ENCODE data around the gene NONO. TPM values are rescaled to one million over a fixed set of nuclear protein-coding genes. Genes with fewer than 3 reads are reported as not detected.
"Not testable (repeated sequence)": the region's sequence is repeated elsewhere in the genome, so short reads cannot be mapped to it uniquely, and the experiment has no call there.

NONO gene
- total RNA-seq, 2 donors from 2014 or later, result 266 to 287 TPM

DNA sequence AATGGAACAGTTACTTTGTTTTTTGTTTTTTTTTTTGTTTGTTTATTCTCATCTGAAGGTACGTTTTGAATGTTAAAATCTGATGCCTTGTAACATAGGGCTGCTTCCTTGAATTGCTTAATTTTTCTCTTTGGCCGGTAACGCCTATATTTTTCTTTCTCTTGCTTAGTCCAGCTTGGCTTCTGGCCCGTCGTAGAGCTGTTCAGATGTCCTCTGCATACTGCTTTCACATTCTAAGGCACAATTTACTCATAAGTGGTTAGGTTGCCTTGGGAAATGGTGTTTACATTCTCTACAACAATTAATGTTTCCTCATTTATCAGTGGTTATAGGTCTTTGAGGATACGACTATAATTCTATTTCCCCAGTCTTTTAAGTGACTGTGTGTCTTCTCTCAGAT lies 7.9 kb downstream of the NONO start:
- Histone ChIP-seq H3K36me3 (no peaks in the 10 kb centered on the region), H3K4me3 (no peak overlapping the region), H3K27me3 (replicated peaks; ENCODE audit: insufficient read depth) (no peaks in the 10 kb centered on the region), H3K27ac (no peak overlapping the region), H3K4me1 (replicated peaks) (no peaks in the 10 kb centered on the region), H3K9me3 (no peaks in the 10 kb centered on the region)
- 60% methylated on average over 6 of the region's 6 CpGs for WGBS
- DNase-seq (ENCODE audit: low spot score), result no peak
- TF ChIP-seq POLR2AphosphoS5 (IDR thresholded peaks at IDR 0.05), result no peak
- intact Hi-C loops (cut with DNase I), result no loop called here

DNA sequence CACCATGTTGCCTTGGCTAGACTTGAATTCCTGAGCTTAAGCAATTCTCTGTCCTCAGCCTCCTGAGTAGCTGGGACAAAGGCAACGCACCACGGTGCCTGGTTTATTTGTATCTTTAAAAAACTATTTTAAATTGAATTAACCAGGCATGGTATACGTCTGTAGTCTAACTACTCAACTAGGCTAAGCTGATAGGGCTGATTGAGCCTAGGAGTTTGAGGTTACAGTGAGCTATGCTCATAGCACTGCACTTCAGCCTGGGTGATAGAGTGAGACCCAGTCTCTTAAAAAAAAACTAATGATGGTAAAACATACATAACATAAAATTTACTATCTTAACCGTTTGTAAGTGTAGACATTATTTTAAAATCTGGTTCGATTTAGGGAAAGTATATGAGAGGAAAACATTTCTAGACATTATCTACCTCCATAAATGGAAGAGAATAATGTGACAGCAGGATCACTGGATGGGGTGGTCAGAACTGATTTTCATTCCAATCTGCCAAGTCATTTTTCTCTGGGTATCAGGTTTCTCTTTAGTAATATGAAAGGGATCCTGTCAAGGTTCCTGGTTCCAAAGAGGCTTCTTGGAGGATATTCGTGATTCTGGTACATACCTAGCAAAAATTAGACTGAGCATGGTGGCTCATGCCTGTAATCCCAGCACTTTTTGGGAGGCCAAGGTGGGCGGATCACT lies 9.4 kb downstream of the NONO start:
- intact Hi-C loops (cut with DNase I), result no loop called here
- H3K4me1 ChIP-seq (replicated peaks), result no peaks in the 10 kb centered on the region
- no peak for TF ChIP-seq POLR2A (IDR thresholded peaks at IDR 0.05)
- TF ChIP-seq POLR2AphosphoS5 (IDR thresholded peaks at IDR 0.05), result no peak
- TF ChIP-seq, protein P1, sequence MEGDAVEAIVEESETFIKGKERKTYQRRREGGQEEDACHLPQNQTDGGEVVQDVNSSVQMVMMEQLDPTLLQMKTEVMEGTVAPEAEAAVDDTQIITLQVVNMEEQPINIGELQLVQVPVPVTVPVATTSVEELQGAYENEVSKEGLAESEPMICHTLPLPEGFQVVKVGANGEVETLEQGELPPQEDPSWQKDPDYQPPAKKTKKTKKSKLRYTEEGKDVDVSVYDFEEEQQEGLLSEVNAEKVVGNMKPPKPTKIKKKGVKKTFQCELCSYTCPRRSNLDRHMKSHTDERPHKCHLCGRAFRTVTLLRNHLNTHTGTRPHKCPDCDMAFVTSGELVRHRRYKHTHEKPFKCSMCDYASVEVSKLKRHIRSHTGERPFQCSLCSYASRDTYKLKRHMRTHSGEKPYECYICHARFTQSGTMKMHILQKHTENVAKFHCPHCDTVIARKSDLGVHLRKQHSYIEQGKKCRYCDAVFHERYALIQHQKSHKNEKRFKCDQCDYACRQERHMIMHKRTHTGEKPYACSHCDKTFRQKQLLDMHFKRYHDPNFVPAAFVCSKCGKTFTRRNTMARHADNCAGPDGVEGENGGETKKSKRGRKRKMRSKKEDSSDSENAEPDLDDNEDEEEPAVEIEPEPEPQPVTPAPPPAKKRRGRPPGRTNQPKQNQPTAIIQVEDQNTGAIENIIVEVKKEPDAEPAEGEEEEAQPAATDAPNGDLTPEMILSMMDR (IDR thresholded peaks at IDR 0.05), result no peak
- no peaks in the 10 kb centered on the region for H3K36me3 ChIP-seq
- DNase-seq (ENCODE audit: low spot score), result no peak
- 83% methylated on average over 7 of the region's 7 CpGs for WGBS
- H3K4me3 ChIP-seq, result no peak overlapping the region
- no peak overlapping the region for H3K27ac ChIP-seq
- no peaks in the 10 kb centered on the region for H3K9me3 ChIP-seq
- H3K27me3 ChIP-seq (replicated peaks; ENCODE audit: insufficient read depth), result no peaks in the 10 kb centered on the region

DNA sequence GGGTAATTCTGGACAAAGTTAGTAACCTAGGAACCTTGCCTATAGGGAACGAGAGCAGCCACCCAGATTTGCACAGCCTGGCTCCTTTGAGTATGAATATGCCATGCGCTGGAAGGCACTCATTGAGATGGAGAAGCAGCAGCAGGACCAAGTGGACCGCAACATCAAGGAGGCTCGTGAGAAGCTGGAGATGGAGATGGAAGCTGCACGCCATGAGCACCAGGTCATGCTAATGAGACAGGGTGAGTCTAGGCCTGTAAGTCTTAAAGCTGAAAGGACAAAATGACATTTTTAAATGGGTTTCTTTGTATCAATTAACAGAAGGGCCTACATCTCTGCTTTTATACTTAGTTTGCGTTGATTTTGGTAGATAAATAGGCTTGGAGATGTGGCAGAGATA lies 13.4 kb downstream of the NONO start:
- Histone ChIP-seq H3K36me3 (no peaks in the 10 kb centered on the region), H3K4me1 (replicated peaks) (no peaks in the 10 kb centered on the region), H3K27ac (no peak overlapping the region), H3K4me3 (no peak overlapping the region), H3K27me3 (replicated peaks; ENCODE audit: insufficient read depth) (no peaks in the 10 kb centered on the region), H3K9me3 (no peaks in the 10 kb centered on the region)
- intact Hi-C loops (cut with DNase I), result no loop called here
- TF ChIP-seq POLR2AphosphoS5 (IDR thresholded peaks at IDR 0.05) (no peak), POLR2A (IDR thresholded peaks at IDR 0.05) (no peak)
- TF ChIP-seq, protein P1 (IDR thresholded peaks at IDR 0.05), result no peak
- no peak for DNase-seq (ENCODE audit: low spot score)
- 93% methylated on average over 6 of the region's 6 CpGs for WGBS

DNA sequence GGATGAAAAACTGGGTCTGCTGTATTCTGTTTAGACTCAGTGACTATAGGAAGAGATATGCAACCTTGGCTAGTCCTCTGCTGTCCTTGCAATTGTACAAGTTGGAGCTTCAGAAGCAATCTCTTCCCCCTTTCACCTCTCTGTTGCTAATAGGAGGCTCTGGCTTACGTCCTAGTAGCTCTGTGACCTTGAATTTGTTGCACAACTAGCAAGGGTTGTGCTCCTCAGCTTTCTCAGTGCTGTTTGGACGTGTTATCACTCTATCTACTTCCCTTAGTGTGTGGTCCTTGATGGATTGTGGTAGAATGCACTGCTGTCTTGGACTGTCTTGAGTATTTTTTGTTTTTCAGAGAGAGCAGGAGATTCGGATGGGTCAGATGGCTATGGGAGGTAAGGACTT lies 14.7 kb downstream of the NONO start:
- intact Hi-C loops (cut with DNase I), result no loop called here
- Histone ChIP-seq H3K9me3 (no peaks in the 10 kb centered on the region), H3K4me3 (no peak overlapping the region), H3K27me3 (replicated peaks; ENCODE audit: insufficient read depth) (no peaks in the 10 kb centered on the region), H3K4me1 (replicated peaks) (no peaks in the 10 kb centered on the region), H3K36me3 (no peaks in the 10 kb centered on the region), H3K27ac (no peak overlapping the region)
- TF ChIP-seq POLR2A (IDR thresholded peaks at IDR 0.05) (no peak), POLR2AphosphoS5 (IDR thresholded peaks at IDR 0.05) (no peak)
- TF ChIP-seq, protein P1 (IDR thresholded peaks at IDR 0.05), result no peak
- WGBS, result 61% methylated on average over 3 of the region's 3 CpGs
- DNase-seq (ENCODE audit: low spot score), result no peak

DNA sequence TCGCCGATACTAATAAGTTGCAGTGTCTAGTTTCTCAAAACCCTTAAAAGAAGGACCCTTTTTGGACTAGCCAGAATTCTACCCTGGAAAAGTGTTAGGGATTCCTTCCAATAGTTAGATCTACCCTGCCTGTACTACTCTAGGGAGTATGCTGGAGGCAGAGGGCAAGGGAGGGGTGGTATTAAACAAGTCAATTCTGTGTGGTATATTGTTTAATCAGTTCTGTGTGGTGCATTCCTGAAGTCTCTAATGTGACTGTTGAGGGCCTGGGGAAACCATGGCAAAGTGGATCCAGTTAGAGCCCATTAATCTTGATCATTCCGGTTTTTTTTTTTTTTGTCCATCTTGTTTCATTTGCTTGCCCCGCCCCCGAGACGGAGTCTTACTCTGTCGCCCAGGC lies 16.6 kb downstream of the NONO start:
- WGBS, result 83% methylated on average over 6 of the region's 7 CpGs

DNA sequence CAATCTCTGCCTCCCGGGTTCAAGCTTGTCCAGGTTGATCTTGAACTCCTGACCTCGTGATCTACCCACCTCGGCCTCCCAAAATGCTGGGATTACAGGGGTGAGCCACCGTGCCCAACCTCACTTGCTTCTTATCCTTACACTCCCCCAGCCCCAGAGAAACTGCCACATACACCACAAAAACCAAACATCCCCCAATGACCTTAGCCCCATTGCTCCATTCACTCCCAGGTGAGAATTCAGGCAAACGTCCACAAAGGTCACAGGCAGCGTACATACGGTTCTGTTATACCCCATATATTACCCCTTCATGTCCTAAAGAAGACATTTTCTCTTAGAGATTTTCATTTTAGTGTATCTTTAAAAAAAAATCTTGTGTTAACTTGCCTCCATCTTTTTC lies 17.1 kb downstream of the NONO start:
- H3K27me3 ChIP-seq (replicated peaks; ENCODE audit: insufficient read depth); DNase-seq (ENCODE audit: low spot score); H3K4me1 ChIP-seq (replicated peaks); H3K4me3 ChIP-seq; H3K27ac ChIP-seq; H3K36me3 ChIP-seq; intact Hi-C loops (cut with DNase I); H3K9me3 ChIP-seq: not testable (repeated sequence)
- WGBS, result 89% methylated on average over 7 of the region's 7 CpGs

More for the DNA sequence above, 16.6 kb downstream of the NONO start:
- H3K4me3 ChIP-seq; DNase-seq (ENCODE audit: low spot score); intact Hi-C loops (cut with DNase I); H3K4me1 ChIP-seq (replicated peaks); H3K9me3 ChIP-seq; H3K27me3 ChIP-seq (replicated peaks; ENCODE audit: insufficient read depth); H3K27ac ChIP-seq; H3K36me3 ChIP-seq: not testable (repeated sequence)
